BJ (cell line): ENCODE results near the gene GABRR2. TPM values are rescaled to one million over a fixed set of nuclear protein-coding genes. Genes with fewer than 3 reads are reported as not detected.

Experiments used
- CTCF ChIA-PET: fragments of 350-600 bp; formaldehyde crosslinking; extraction: SDS; loops from one replicate; lab custom pipeline; 2021; ENCODE audit warnings: antibody characterized with exemption, inconsistent platforms; lab: Yijun Ruan, JAX
- POLR2A ChIA-PET: fragments of 300-600 bp; sonication (Branson Sonifier 250); formaldehyde crosslinking; extraction: SDS; loops from one replicate; lab custom pipeline; 2021; ENCODE audit warnings: antibody characterized with exemption; lab: Charles Lee
- DNase-seq: peaks from one replicate; pipeline ENCODE4 v3.0.0-alpha.2; 2011; ENCODE audit warnings: low read depth
- H3K27me3 ChIP-seq: 2 replicates; pipeline ENCODE4 v1.6.0; 2011; ENCODE audit warnings: low read length; ENCODE audit not compliant: control insufficient read depth, insufficient read depth
- H3K36me3 ChIP-seq: 2 replicates; pipeline ENCODE4 v1.5.1; 2011; ENCODE audit warnings: low read length; ENCODE audit not compliant: control insufficient read depth, insufficient read depth
- H3K4me3 ChIP-seq: 2 replicates; pipeline ENCODE4 v1.5.1; 2011; ENCODE audit warnings: low read depth, mild to moderate bottlenecking, control low read depth, low read length
- polyA plus RNA-seq: library from polyadenylated mRNA; depleted of rRNA; stranded (reverse); fragments of >200 nt; gene quantifications from 2 replicates; pipeline ENCODE4 v1.2.3, GENCODE V29; 2011
- TF ChIP-seq, protein P1 (sequence below): IDR thresholded peaks from 2 replicates; pipeline ENCODE4 v1.5.1; 2011; ENCODE audit warnings: low read depth, mild to moderate bottlenecking, control low read depth, inconsistent platforms, low read length, moderate library complexity; ENCODE audit not compliant: insufficient read depth

Gene GABRR2
- polyA plus RNA-seq, 1 experiment, result 0.31 TPM

GRCh38 chr6:89217299-89217910 lies 97.7 kb downstream of the GABRR2 start, which contains the start of gene GABRR1:
TSS of gene GABRR1 (minus strand) at chr6:89217358. CDS start at chr6:89217322, 36 bp downstream.
- H3K4me3 ChIP-seq, result no peak within 1 kb of the TSS
- no peaks in the 10 kb centered on the region for H3K36me3 ChIP-seq
- peaks cover 1% of the 10 kb centered on the region; the same call in 1 of the 2 replicates for H3K27me3 ChIP-seq
- TF ChIP-seq, protein P1, sequence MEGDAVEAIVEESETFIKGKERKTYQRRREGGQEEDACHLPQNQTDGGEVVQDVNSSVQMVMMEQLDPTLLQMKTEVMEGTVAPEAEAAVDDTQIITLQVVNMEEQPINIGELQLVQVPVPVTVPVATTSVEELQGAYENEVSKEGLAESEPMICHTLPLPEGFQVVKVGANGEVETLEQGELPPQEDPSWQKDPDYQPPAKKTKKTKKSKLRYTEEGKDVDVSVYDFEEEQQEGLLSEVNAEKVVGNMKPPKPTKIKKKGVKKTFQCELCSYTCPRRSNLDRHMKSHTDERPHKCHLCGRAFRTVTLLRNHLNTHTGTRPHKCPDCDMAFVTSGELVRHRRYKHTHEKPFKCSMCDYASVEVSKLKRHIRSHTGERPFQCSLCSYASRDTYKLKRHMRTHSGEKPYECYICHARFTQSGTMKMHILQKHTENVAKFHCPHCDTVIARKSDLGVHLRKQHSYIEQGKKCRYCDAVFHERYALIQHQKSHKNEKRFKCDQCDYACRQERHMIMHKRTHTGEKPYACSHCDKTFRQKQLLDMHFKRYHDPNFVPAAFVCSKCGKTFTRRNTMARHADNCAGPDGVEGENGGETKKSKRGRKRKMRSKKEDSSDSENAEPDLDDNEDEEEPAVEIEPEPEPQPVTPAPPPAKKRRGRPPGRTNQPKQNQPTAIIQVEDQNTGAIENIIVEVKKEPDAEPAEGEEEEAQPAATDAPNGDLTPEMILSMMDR, result no peak
- ChIA-PET POLR2A (no interaction called here), CTCF (no interaction called here)
- DNase-seq, result no peak

- ChIA-PET CTCF (no interaction called here), POLR2A (no interaction called here)
- TF ChIP-seq, protein P1, result no peak
- no peak for DNase-seq
- peaks cover 1% of the 10 kb centered on the region; the same call in 1 of the 2 replicates for H3K27me3 ChIP-seq
- no peak overlapping the region for H3K4me3 ChIP-seq
- no peaks in the 10 kb centered on the region for H3K36me3 ChIP-seq
Measured at GRCh38 chr6:89216411-89216810, 98.7 kb downstream of the GABRR2 start.

- DNase-seq, result no peak
- TF ChIP-seq, protein P1, result no peak
- no peaks in the 10 kb centered on the region for H3K36me3 ChIP-seq
- ChIA-PET CTCF (no interaction called here), POLR2A (no interaction called here)
- no peak overlapping the region for H3K4me3 ChIP-seq
- H3K27me3 ChIP-seq, result no peaks in the 10 kb centered on the region
Measured at GRCh38 chr6:89215391-89215790, 99.7 kb downstream of the GABRR2 start.

- TF ChIP-seq, protein P1, result no peak
- CTCF ChIA-PET, result no interaction called here
- POLR2A ChIA-PET, result no interaction called here
- DNase-seq, result no peak
- H3K27me3 ChIP-seq, result no peaks in the 10 kb centered on the region
- no peak overlapping the region for H3K4me3 ChIP-seq
- no peaks in the 10 kb centered on the region for H3K36me3 ChIP-seq
Measured at GRCh38 chr6:89214197-89214596, 100.9 kb downstream of the GABRR2 start.

- Histone ChIP-seq H3K36me3 (no peaks in the 10 kb centered on the region), H3K4me3 (no peak overlapping the region), H3K27me3 (no peaks in the 10 kb centered on the region)
- CTCF ChIA-PET, result interaction anchor here (0.7 to 0.9 kb wide), 2 partner anchors 11 to 22 kb away, joined by 3 read pairs; no protein-coding TSS in a partner anchor
- no peak for DNase-seq
- POLR2A ChIA-PET, result no interaction called here
- TF ChIP-seq, protein P1, result no peak
Measured at GRCh38 chr6:89212472-89212871, 102.6 kb downstream of the GABRR2 start.
